Ascending aorta (tissue), 2 donors: Measurements from ENCODE around the gene OR6B1. TPM values are rescaled to one million over a fixed set of nuclear protein-coding genes. Genes with fewer than 3 reads are reported as not detected.
A peak's percentile ranks its signal among the peaks of the same experiment; 100 is the strongest.

Experiments used
- DNase-seq, 2 donors: peaks; one replicate each; pipeline ENCODE4 v3.0.0-alpha.2; 2019; ENCODE audit warnings: low spot score in 2 of 2
- H3K27ac ChIP-seq, 2 donors: fragments of 200-600 bp; sonication (generic); one replicate each; pipeline ENCODE4 v1.5.1; 2016 to 2017; ENCODE audit warnings: mild to moderate bottlenecking in 1 of 2
- H3K27me3 ChIP-seq: fragments of 200-600 bp; sonication (generic); one replicate; pipeline ENCODE4 v1.5.1; 2017
- H3K36me3 ChIP-seq, 2 donors: fragments of 200-600 bp; sonication (generic); one replicate each; pipeline ENCODE4 v1.5.1; 2016
- H3K4me1 ChIP-seq, 2 donors: fragments of 200-600 bp; sonication (generic); one replicate each; pipeline ENCODE4 v1.5.1; 2016 to 2017; ENCODE audit warnings: mild to moderate bottlenecking in 1 of 2
- H3K4me3 ChIP-seq, 2 donors: fragments of 200-600 bp; sonication (generic); one replicate each; pipeline ENCODE4 v1.5.1; 2016 to 2017; ENCODE audit warnings: mild to moderate bottlenecking in 1 of 2
- H3K9me3 ChIP-seq, 2 donors: fragments of 200-600 bp; sonication (generic); one replicate each; pipeline ENCODE4 v1.5.1; 2016
- intact Hi-C: fragments of 100-400 bp; cut with DNase I; formaldehyde crosslinking; loops from one replicate; pipeline ENCODE4 v1.15.1; 2023
- total RNA-seq: library from RNA; depleted of rRNA; stranded (reverse); fragments of >200 nt; gene quantifications from one replicate; pipeline ENCODE4 v1.1.0, GENCODE V29; 2016
- TF ChIP-seq, protein P1 (sequence below), 3 experiments: fragments of 200-600 bp in 2 of 3; fragments of 450-650 bp in 1 of 3; sonication (generic) in 2 of 3; IDR thresholded peaks; one replicate each; pipeline ENCODE4 v1.5.1; 2016 to 2019; ENCODE audit warnings: antibody characterized with exemption in 3 of 3, mild to moderate bottlenecking in 1 of 3, moderate library complexity in 1 of 3

OR6B1 gene
- total RNA-seq, 1 donor from 2014 or later, result not detected

GRCh38 chr7:143983960-143984359, 16.2 kb upstream of the OR6B1 start:
- Histone ChIP-seq H3K4me3 (no peak overlapping the region), H3K36me3 (no peaks in the 10 kb centered on the region), H3K9me3 (no peaks in the 10 kb centered on the region), H3K27ac (no peak overlapping the region), H3K4me1 (no peaks in the 10 kb centered on the region), H3K27me3 (no peaks in the 10 kb centered on the region)
- TF ChIP-seq, protein P1, sequence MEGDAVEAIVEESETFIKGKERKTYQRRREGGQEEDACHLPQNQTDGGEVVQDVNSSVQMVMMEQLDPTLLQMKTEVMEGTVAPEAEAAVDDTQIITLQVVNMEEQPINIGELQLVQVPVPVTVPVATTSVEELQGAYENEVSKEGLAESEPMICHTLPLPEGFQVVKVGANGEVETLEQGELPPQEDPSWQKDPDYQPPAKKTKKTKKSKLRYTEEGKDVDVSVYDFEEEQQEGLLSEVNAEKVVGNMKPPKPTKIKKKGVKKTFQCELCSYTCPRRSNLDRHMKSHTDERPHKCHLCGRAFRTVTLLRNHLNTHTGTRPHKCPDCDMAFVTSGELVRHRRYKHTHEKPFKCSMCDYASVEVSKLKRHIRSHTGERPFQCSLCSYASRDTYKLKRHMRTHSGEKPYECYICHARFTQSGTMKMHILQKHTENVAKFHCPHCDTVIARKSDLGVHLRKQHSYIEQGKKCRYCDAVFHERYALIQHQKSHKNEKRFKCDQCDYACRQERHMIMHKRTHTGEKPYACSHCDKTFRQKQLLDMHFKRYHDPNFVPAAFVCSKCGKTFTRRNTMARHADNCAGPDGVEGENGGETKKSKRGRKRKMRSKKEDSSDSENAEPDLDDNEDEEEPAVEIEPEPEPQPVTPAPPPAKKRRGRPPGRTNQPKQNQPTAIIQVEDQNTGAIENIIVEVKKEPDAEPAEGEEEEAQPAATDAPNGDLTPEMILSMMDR (IDR thresholded peaks at IDR 0.05), result no peak
- DNase-seq, result no peak
- intact Hi-C loops, result no loop called here

- no peak overlapping the region for H3K4me3 ChIP-seq
- no peaks in the 10 kb centered on the region for H3K4me1 ChIP-seq
- no peaks in the 10 kb centered on the region for H3K27me3 ChIP-seq
- DNase-seq, result no peak
- no peaks in the 10 kb centered on the region for H3K36me3 ChIP-seq
- no peaks in the 10 kb centered on the region for H3K9me3 ChIP-seq
- no peak overlapping the region for H3K27ac ChIP-seq
- TF ChIP-seq, protein P1 (IDR thresholded peaks at IDR 0.05), result no peak
- intact Hi-C loops, result no loop called here
These were observed 12.6 kb upstream of the OR6B1 start for GRCh38 chr7:143987513-143987912.

GRCh38 chr7:143988976-143989745, 11.0 kb upstream of the OR6B1 start:
- intact Hi-C loops, result no loop called here
- Histone ChIP-seq H3K9me3 (no peaks in the 10 kb centered on the region), H3K27ac (peak overlapping the region in 1 of 2 donors; percentile 24), H3K27me3 (no peaks in the 10 kb centered on the region), H3K4me3 (no peak overlapping the region), H3K4me1 (no peaks in the 10 kb centered on the region), H3K36me3 (no peaks in the 10 kb centered on the region)
- no peak for DNase-seq
- TF ChIP-seq, protein P1 (IDR thresholded peaks at IDR 0.05), result no peak

DNA sequence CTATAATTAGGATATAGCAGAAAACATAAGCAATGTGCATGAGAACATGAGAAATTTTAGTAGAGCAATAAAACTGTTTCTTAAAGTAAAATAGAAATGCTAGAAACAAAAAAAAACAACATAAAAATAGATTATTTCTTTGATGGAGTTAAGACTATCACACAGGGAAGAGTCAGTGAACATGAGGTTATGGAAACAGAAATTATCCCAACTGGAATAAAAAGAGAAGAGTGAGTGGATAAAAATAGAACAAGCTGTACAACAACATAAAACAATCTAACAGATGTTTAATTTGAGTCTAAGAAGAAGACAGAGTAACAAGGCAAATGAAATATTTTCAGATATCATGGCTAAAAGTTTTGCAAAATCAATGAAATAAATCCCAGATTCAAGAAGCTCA, 7.5 kb upstream of the OR6B1 start:
- H3K27ac ChIP-seq, result no peak overlapping the region
- no peaks in the 10 kb centered on the region for H3K4me1 ChIP-seq
- no peak overlapping the region for H3K4me3 ChIP-seq
- no peak for DNase-seq
- no peaks in the 10 kb centered on the region for H3K36me3 ChIP-seq
- H3K9me3 ChIP-seq, result no peaks in the 10 kb centered on the region
- intact Hi-C loops, result no loop called here
- TF ChIP-seq, protein P1 (IDR thresholded peaks at IDR 0.05), result no peak
- H3K27me3 ChIP-seq, result no peaks in the 10 kb centered on the region

DNA sequence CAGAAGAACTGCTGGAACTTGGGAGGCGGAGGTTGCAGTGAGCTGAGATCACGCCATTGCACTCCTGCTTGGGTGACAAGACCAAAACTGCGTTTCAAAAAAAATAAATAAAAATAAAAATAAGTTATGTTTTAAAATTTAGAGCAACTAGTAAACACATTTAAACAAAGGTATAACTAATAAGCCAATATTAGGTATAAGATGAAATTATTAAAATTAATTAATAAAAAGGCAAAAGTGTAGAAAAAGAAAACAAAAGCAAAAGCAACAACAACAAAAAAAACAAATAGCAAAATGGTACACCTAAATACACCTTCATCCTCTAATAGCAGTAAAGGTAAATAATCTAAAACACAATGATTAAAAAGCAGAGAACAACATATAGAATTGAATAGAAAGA, 6.2 kb upstream of the OR6B1 start:
- intact Hi-C loops, result no loop called here
- TF ChIP-seq, protein P1 (IDR thresholded peaks at IDR 0.05), result no peak
- Histone ChIP-seq H3K4me3 (no peak overlapping the region), H3K9me3 (no peaks in the 10 kb centered on the region), H3K36me3 (no peaks in the 10 kb centered on the region), H3K4me1 (no peaks in the 10 kb centered on the region), H3K27ac (no peak overlapping the region), H3K27me3 (no peaks in the 10 kb centered on the region)
- no peak for DNase-seq
